Esophagus squamous epithelium (tissue), 5 donors: ENCODE results near the gene CST3. TPM values are rescaled to one million over a fixed set of nuclear protein-coding genes. Genes with fewer than 3 reads are reported as not detected.

Experiments
- DNase-seq: peaks from one replicate; lab custom pipeline; 2025; lab: John Stamatoyannopoulos, UW
- H3K27ac ChIP-seq, 4 donors: fragments of 200-600 bp; sonication (generic); one replicate each; pipeline ENCODE4 v1.5.1; 2016 to 2019; ENCODE audit warnings: mild to moderate bottlenecking in 1 of 4
- H3K27me3 ChIP-seq, 4 donors: fragments of 200-600 bp; sonication (generic); 1 replicate in 3 of 4; 2 replicates in 1 of 4; pipeline versions ENCODE4 v1.5.1 to v1.6.0; 2017 to 2021; ENCODE audit warnings: antibody characterized with exemption in 1 of 4
- H3K36me3 ChIP-seq, 3 donors: fragments of 200-600 bp; sonication (generic); one replicate each; pipeline ENCODE4 v1.5.1; 2016 to 2019
- H3K4me1 ChIP-seq, 3 donors: fragments of 200-600 bp; sonication (generic); one replicate each; pipeline ENCODE4 v1.5.1; 2017 to 2019
- H3K4me3 ChIP-seq, 4 donors: fragments of 200-600 bp; sonication (generic); 1 replicate in 3 of 4; 2 replicates in 1 of 4; pipeline ENCODE4 v1.5.1; 2016 to 2019; ENCODE audit warnings: mild to moderate bottlenecking in 2 of 4, moderate library complexity in 1 of 4
- H3K9me3 ChIP-seq, 3 donors: fragments of 200-600 bp; sonication (generic); one replicate each; pipeline ENCODE4 v1.5.1; 2016 to 2019
- CTCF ChIP-seq, 6 experiments: fragments of 450-650 bp in 4 of 6; fragments of 200-600 bp in 2 of 6; sonication (generic) in 2 of 6; IDR thresholded peaks; one replicate each; pipeline ENCODE4 v1.5.1; 2016 to 2019; ENCODE audit warnings: antibody characterized with exemption in 6 of 6, mild to moderate bottlenecking in 4 of 6, moderate library complexity in 4 of 6
- POLR2A ChIP-seq, 4 donors: fragments of 450-650 bp; IDR thresholded peaks; one replicate each; pipeline ENCODE4 v1.6.1; 2017; ENCODE audit warnings: antibody characterized with exemption in 4 of 4, mild to moderate bottlenecking in 4 of 4, moderate library complexity in 3 of 4
- WGBS, 2 donors: methylation state at CpG; one replicate each; pipeline ENCODE4 v1.1.5; 2018; 5-methylcytosine and 5-hydroxymethylcytosine counted together
- intact Hi-C: fragments of 100-400 bp; cut with DNase I; formaldehyde crosslinking; loops from one replicate; pipeline ENCODE4 v1.15.0; 2022
- total RNA-seq, 4 donors: library from RNA; depleted of rRNA; stranded (reverse); fragments of >200 nt; gene quantifications; one replicate each; pipeline ENCODE4 v1.1.0, GENCODE V29; 2016
- donor health status: DM: yes; HTN: yes; CAD: no.

CST3 gene
- total RNA-seq, 4 donors from 2014 or later = 323 to 899 (median 600) TPM

GRCh38 chr20:23612396-23612795, 25.4 kb downstream of the CST3 start:
- intact Hi-C loops = no loop called here
- TF ChIP-seq CTCF (IDR thresholded peaks at IDR 0.05) (no peak), POLR2A (IDR thresholded peaks at IDR 0.05) (no peak)
- peak overlapping the region in 3 of 4 donors; percentile 60 to 71 (median 62) for H3K27ac ChIP-seq
- 45 to 60% methylated on average over 2 of the region's 2 CpGs for WGBS, 2 donors
- H3K4me1 ChIP-seq = peaks cover 0 to 27% (median 11%) of the 10 kb centered on the region in 3 donors
- no peak overlapping the region for H3K4me3 ChIP-seq
- no peaks in the 10 kb centered on the region for H3K9me3 ChIP-seq
- DNase-seq = no peak
- H3K36me3 ChIP-seq = no peaks in the 10 kb centered on the region
- no peaks in the 10 kb centered on the region for H3K27me3 ChIP-seq

GRCh38 chr20:23609486-23610109, 28.2 kb downstream of the CST3 start:
- WGBS, 2 donors = 79 to 88% methylated on average over 5 of the region's 5 CpGs
- intact Hi-C loops = loop anchor here (5.0 kb wide), 1 partner anchor 167 kb away; no protein-coding TSS in a partner anchor
- H3K4me3 ChIP-seq = no peak overlapping the region
- H3K36me3 ChIP-seq = no peaks in the 10 kb centered on the region
- no peak for DNase-seq
- H3K27me3 ChIP-seq = no peaks in the 10 kb centered on the region
- H3K27ac ChIP-seq = no peak overlapping the region
- TF ChIP-seq CTCF (IDR thresholded peaks at IDR 0.05) = no peak
- H3K4me1 ChIP-seq = peaks cover 0 to 41% (median 14%) of the 10 kb centered on the region in 3 donors
- no peaks in the 10 kb centered on the region for H3K9me3 ChIP-seq

GRCh38 chr20:23608251-23608846, 29.4 kb downstream of the CST3 start:
- no peak overlapping the region for H3K27ac ChIP-seq
- DNase-seq = no peak
- intact Hi-C loops = loop anchor here (5.0 kb wide), 1 partner anchor 166 kb away; no protein-coding TSS in a partner anchor
- H3K36me3 ChIP-seq = no peaks in the 10 kb centered on the region
- TF ChIP-seq CTCF (IDR thresholded peaks at IDR 0.05) (no peak), POLR2A (IDR thresholded peaks at IDR 0.05) (no peak)
- 79 to 80% methylated on average over 9 to 13 of the region's 18 CpGs for WGBS, 2 donors
- no peaks in the 10 kb centered on the region for H3K27me3 ChIP-seq
- H3K4me3 ChIP-seq = no peak overlapping the region
- H3K4me1 ChIP-seq = peaks cover 0 to 31% (median 5%) of the 10 kb centered on the region in 3 donors
- no peaks in the 10 kb centered on the region for H3K9me3 ChIP-seq

GRCh38 chr20:23607497-23608245, 30.1 kb downstream of the CST3 start:
- Histone ChIP-seq H3K4me3 (no peak overlapping the region), H3K36me3 (no peaks in the 10 kb centered on the region), H3K4me1 (peaks cover 0 to 24% (median 3%) of the 10 kb centered on the region in 3 donors), H3K27ac (no peak overlapping the region), H3K27me3 (no peaks in the 10 kb centered on the region), H3K9me3 (no peaks in the 10 kb centered on the region)
- intact Hi-C loops = loop anchor here (5.0 kb wide), 1 partner anchor 165 kb away; no protein-coding TSS in a partner anchor
- no peak for TF ChIP-seq POLR2A (IDR thresholded peaks at IDR 0.05)
- no peak for TF ChIP-seq CTCF (IDR thresholded peaks at IDR 0.05)
- 89 to 91% methylated on average over 8 to 12 of the region's 14 CpGs for WGBS, 2 donors
- DNase-seq = no peak
